Measurements from ENCODE around the gene CAND2.

CAND2 gene

DNA sequence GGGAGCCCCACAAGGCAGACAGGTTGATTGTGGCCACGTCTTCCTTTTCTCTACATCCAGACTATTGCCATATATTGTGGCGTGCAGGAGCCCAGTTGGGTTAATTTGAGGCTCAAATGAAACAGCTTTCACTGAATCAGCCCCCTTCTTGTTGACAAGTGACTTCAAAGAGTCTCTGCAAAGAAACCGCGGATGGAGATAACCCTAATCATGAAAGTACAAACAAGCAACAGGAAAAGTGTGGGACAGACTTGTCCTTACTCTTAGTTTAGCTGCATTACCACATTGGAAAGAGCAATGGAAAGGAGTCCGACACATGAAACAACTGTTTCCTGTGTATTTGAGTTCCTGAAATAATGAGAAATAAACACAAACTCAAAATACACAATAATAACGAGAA, 40.7 kb upstream of the CAND2 start:
- no peaks in the 10 kb centered on the region for H3K79me2 ChIP-seq (ENCODE audit: insufficient read depth, low read length)
- no peak for TF ChIP-seq EZH2phosphoT487 (conservative IDR thresholded peaks at IDR 0.05; ENCODE audit: low read length)
- TF ChIP-seq, protein P1, sequence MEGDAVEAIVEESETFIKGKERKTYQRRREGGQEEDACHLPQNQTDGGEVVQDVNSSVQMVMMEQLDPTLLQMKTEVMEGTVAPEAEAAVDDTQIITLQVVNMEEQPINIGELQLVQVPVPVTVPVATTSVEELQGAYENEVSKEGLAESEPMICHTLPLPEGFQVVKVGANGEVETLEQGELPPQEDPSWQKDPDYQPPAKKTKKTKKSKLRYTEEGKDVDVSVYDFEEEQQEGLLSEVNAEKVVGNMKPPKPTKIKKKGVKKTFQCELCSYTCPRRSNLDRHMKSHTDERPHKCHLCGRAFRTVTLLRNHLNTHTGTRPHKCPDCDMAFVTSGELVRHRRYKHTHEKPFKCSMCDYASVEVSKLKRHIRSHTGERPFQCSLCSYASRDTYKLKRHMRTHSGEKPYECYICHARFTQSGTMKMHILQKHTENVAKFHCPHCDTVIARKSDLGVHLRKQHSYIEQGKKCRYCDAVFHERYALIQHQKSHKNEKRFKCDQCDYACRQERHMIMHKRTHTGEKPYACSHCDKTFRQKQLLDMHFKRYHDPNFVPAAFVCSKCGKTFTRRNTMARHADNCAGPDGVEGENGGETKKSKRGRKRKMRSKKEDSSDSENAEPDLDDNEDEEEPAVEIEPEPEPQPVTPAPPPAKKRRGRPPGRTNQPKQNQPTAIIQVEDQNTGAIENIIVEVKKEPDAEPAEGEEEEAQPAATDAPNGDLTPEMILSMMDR (IDR thresholded peaks at IDR 0.05; ENCODE audit: insufficient read depth, low read length, poor library complexity, severe bottlenecking), result no peak
- H3K4me3 ChIP-seq (ENCODE audit: insufficient read depth, low read length, poor library complexity, severe bottlenecking), result no peak overlapping the region
- H3K9me3 ChIP-seq (ENCODE audit: insufficient read depth, low read length), result no peaks in the 10 kb centered on the region
- no peaks in the 10 kb centered on the region for H3K27me3 ChIP-seq (ENCODE audit: low read length)
- H3K9ac ChIP-seq (ENCODE audit: low read length), result no peak overlapping the region
- H3K4me2 ChIP-seq (ENCODE audit: low read depth, low read length, poor library complexity, severe bottlenecking), result no peak overlapping the region
- H3K9me2 ChIP-seq (replicated peaks; ENCODE audit: insufficient read depth, low read length), result no peaks in the 10 kb centered on the region
- H2AFZ ChIP-seq (ENCODE audit: low read depth, low read length, severe bottlenecking), result no peak overlapping the region
- H4K20me1 ChIP-seq (ENCODE audit: low read depth, low read length), result no peaks in the 10 kb centered on the region
- H3K36me3 ChIP-seq (ENCODE audit: low read length), result no peaks in the 10 kb centered on the region
- no peaks in the 10 kb centered on the region for H3F3A ChIP-seq (ENCODE audit: insufficient read depth)
- no peak overlapping the region for H3K27ac ChIP-seq (ENCODE audit: low read depth, low read length)

- H3K27me3 ChIP-seq (ENCODE audit: low read length), result no peaks in the 10 kb centered on the region
Observed at GRCh38 chr3:12756175-12756574, 40.3 kb upstream of the CAND2 start.

GRCh38 chr3:12756635-12757034, 39.8 kb upstream of the CAND2 start:
- Histone ChIP-seq H3K36me3 (ENCODE audit: low read length) (no peaks in the 10 kb centered on the region), H3K4me3 (ENCODE audit: insufficient read depth, low read length, poor library complexity, severe bottlenecking) (no peak overlapping the region), H3K9ac (ENCODE audit: low read length) (no peak overlapping the region), H3K9me3 (ENCODE audit: insufficient read depth, low read length) (no peaks in the 10 kb centered on the region), H3K4me2 (ENCODE audit: low read depth, low read length, poor library complexity, severe bottlenecking) (no peak overlapping the region), H3F3A (ENCODE audit: insufficient read depth) (no peaks in the 10 kb centered on the region), H3K27ac (ENCODE audit: low read depth, low read length) (no peak overlapping the region), H3K79me2 (ENCODE audit: insufficient read depth, low read length) (no peaks in the 10 kb centered on the region), H3K27me3 (ENCODE audit: low read length) (no peaks in the 10 kb centered on the region), H2AFZ (ENCODE audit: low read depth, low read length, severe bottlenecking) (no peak overlapping the region), H4K20me1 (ENCODE audit: low read depth, low read length) (no peaks in the 10 kb centered on the region), H3K9me2 (replicated peaks; ENCODE audit: insufficient read depth, low read length) (no peaks in the 10 kb centered on the region)
- no peak for TF ChIP-seq EZH2phosphoT487 (conservative IDR thresholded peaks at IDR 0.05; ENCODE audit: low read length)
- TF ChIP-seq, protein P1 (IDR thresholded peaks at IDR 0.05; ENCODE audit: insufficient read depth, low read length, poor library complexity, severe bottlenecking), result no peak

More at GRCh38 chr3:12756175-12756574, 40.3 kb upstream of the CAND2 start:
- no peaks in the 10 kb centered on the region for H3K36me3 ChIP-seq (ENCODE audit: low read length)
- H3K9ac ChIP-seq (ENCODE audit: low read length), result no peak overlapping the region
- no peaks in the 10 kb centered on the region for H3K9me3 ChIP-seq (ENCODE audit: insufficient read depth, low read length)
- H3K4me3 ChIP-seq (ENCODE audit: insufficient read depth, low read length, poor library complexity, severe bottlenecking), result no peak overlapping the region
- H3K4me2 ChIP-seq (ENCODE audit: low read depth, low read length, poor library complexity, severe bottlenecking), result no peak overlapping the region
- H2AFZ ChIP-seq (ENCODE audit: low read depth, low read length, severe bottlenecking), result no peak overlapping the region
- TF ChIP-seq EZH2phosphoT487 (conservative IDR thresholded peaks at IDR 0.05; ENCODE audit: low read length), result no peak
- TF ChIP-seq, protein P1 (IDR thresholded peaks at IDR 0.05; ENCODE audit: insufficient read depth, low read length, poor library complexity, severe bottlenecking), result no peak
- H3F3A ChIP-seq (ENCODE audit: insufficient read depth), result no peaks in the 10 kb centered on the region
- H4K20me1 ChIP-seq (ENCODE audit: low read depth, low read length), result no peaks in the 10 kb centered on the region
- no peaks in the 10 kb centered on the region for H3K79me2 ChIP-seq (ENCODE audit: insufficient read depth, low read length)
- H3K27ac ChIP-seq (ENCODE audit: low read depth, low read length), result no peak overlapping the region
- no peaks in the 10 kb centered on the region for H3K9me2 ChIP-seq (replicated peaks; ENCODE audit: insufficient read depth, low read length)

Data from SU-DHL-6 (cell line).